Measurements from ENCODE around the gene RBMS3.
"Not testable (repeated sequence)": the region's sequence is repeated elsewhere in the genome, so short reads cannot be mapped to it uniquely, and the experiment has no call there.

The RBMS3 gene

DNA sequence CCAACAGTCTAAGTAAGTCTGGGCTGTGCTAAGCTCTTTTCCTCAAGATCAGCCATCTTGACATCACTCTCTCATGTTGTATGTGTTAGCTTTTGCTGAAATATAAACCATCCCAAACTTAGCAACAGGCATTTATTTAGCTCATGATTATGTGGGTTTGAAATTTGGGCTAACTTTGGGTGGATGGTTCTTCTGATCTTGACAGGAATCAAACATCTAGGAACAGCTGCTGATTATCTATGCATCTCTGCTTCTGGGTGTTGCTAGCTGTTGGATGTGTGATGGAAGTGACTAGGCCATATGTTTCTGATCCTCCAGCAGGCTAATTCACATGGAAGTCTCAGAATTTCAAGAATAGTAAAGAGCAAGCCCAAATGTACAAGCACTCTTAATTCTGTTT, 710.3 kb downstream of the RBMS3 start:
- DNase-seq = no peak

DNA sequence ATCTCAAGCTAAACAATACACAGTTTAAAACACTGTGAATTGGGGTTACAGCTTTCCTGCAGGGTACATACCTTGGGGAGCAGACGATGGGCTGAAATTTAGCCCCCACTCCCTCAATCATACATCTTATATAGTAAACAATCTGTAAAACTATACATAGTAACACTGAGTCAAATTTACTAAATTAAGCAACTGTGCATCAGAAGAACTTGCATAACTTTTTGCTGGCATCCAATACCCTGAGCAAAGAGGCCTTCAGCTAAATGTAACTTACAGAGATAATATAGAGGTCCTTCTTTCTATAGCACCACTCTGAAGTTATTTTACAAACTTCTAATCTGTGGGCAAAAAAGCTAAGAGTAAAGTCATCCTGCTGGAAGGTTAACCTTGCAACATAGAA, 721.9 kb downstream of the RBMS3 start:
- DNase-seq = no peak

DNA sequence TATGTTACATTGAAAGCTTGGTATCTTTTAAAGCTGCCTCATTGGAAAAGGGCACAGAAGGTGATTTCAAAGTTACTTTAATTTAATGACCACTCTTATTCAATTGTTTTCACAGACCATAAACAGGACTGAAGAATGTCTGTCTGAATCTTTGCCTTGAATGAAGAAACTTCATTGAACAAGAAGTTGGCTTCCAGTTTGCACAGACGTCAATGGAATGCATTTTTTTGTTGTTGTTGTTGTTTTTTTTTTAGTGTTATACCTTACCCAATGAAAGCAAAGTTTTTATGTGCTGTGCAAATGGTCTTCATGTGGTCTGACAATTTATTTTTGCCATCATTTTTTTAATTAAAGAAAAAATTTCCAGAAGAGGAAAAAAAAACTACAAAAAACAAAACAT, 722.9 kb downstream of the RBMS3 start:
- no peak for DNase-seq

DNA sequence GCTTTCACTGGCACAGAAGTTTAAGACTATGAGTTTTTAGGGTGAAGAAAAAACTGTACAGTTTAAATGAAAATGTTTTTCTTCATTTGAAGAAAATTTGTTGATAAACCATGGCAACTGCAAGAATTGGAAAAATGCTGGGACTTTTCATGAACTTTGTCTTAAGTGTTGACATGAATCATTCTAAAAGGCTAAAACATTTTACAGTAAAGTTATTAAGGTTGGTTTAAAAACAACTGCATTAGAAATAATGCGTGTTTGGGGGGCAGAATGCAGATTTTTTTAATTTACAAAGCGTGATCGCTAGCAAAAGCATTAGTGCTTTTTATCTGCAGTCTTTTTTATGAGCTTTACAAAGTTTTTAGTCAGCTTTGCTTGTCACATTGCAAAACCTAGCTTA, 723.6 kb downstream of the RBMS3 start:
- no peak for DNase-seq

DNA sequence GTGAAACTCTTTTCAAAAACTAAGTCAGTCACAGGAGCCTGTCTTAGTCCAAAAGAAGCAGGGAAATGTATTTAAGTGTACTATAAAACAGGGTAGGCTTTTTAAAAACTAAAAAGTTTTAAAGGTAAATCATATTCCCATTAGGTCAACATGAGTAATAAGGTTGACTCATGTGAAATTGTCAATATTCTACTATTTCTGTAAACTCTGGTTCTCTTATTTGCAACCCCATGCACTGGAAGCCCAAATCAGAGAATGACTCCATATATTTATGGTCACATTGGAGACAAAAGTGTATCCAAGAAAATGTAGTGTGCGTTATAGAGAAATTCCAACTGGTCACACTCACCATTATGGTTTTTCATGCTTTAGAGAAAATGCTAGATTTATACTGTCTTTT, 725.2 kb downstream of the RBMS3 start:
- no peak for DNase-seq

DNA sequence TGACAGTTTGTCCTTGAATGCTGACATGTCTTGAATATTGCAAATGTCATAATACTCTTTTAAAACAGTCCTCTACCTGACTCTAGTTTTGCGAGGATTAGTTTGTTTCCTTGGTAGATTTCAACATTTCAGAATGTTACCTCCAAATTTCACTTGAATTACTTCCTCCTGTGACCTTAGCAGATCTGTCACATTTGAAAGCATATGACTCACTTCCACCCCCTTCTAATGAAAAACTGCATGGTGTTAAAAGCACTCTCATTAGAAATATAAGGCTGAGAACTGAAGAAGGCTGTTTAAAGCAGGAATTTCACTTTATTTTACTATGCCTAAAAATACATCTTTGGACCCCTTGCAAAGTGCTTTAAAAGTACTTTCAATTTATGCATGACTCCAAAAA, 726.8 kb downstream of the RBMS3 start:
- DNase-seq = no peak

DNA sequence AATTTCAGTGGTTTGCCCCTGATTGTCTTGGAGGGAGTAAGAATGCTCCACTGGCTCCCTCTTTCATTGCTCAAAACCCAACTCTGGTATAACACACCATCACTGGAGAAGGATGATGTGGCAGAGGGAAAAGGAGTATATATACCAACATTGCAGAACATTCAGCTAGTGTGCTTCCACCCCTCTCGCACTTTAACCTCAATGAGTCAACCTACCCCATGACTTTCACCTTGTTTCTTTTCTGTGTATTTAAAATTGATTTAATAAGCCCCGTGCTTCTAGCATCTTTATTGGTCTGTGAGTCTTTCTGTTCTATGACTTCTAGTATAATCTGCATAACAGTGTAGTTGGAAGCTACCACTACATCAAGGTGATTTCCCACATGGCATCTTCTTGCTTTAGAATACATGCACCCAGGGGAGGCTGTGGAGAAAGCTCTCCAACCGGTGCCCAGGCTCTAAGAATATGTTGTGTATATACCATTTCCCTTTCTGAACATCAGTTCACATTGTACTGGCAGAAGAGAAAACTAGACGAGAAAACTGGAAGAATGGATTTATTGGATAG, 730.4 kb downstream of the RBMS3 start:
- DNase-seq = no peak

DNA sequence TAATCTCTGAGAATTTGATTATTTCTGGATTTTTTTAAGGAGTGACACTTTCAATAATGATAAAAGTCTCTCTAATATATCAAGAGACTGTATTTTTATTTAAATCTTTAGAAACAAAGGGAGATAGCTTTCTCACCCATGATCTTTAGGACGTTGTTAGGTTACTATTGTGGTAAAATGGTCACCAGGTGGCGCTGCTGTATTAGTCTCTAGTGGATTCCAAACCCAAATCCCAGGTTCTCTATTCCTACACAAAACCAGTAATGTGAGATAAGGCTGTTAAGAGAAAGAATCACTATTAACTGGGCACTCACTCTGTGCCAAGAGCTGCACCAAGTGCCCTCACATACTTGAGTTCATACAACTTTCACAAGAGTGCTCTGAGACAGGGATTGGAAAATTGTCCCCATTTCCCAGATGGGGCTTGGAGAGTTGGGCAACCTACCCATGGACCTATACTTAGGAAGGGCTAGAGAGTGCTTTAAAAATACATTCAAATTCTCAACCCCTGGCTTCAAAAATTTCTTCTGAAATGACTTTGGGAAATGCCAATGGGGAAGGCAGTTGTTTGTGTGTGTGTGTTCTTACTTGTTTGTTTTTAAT, 732.2 kb downstream of the RBMS3 start:
- peak; percentile 9 for DNase-seq

DNA sequence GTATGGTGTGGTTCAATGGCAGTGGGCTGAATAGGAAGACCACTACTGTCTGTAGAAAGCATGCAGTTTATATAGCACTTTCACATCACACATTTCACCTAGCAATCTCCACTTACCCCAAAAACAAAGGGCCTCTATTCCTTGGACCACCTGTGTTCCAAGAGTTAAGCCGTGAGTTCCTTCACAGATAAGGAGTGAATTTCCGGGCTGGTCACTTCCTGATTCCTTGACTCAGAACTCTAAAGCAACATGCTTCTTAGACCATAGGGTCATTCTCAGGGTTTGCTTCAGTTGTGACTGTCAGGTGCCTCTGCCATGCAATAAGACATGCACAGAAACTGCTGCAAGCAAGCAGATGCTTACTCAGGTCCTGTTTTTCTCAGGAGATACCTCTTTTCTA, 737.0 kb downstream of the RBMS3 start:
- DNase-seq = no peak

DNA sequence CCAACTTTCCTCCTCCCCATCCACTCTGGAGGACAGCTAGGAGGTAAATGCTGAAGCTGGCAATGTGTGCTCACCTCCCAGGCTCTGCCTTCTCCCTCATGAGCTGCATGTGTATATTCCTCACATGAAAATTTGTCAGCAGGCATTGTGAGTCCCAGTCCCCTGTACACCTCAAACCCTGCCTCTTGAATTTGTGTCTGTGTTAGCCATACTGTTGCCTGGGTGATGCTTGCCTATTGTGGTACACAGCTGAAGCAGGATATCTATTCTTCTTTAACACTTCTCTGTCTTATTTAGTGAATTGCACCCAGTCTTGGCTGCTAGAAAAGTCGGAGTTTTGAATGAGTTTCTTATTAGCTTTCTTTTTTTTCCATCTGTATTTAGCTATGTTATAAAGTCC, 739.5 kb downstream of the RBMS3 start:
- no peak for DNase-seq

DNA sequence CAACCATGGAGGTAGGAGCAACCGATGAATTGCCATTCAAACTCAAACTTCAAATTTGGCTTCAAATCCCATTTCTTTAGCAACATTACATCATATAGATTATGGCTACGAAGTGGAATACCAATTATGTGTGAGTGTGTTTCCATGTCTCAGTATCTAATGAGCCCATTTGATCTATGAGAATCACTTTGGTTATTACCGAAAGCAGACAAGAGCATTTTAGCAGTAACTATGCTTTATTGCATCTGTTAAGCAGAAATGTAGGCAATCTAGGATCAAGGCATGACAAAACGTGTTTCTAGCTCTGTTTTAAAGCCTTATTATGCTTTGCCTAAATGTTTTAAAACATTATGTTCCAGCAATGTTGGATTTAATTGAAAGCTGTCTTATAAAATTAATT, 743.6 kb downstream of the RBMS3 start:
- DNase-seq = no peak

DNA sequence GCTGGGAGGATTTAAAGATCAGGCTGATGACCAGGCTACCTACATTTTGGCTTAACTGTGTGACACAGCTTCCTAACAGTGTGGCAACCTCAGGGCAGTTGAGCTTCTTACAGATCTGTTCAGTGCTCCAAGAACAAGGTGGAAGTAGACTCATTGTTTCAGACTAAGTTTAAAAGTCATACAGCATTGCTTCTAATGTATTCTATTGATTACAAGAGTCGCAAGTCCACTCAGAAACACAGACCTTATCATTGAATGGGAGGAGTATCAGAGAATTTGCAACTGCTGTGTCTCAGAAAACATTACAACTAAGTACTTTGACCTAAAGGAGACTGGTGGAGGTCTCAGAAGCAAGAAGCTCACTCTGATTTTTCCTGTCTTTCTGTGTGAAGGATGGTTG, 746.0 kb downstream of the RBMS3 start:
- no peak for DNase-seq

DNA sequence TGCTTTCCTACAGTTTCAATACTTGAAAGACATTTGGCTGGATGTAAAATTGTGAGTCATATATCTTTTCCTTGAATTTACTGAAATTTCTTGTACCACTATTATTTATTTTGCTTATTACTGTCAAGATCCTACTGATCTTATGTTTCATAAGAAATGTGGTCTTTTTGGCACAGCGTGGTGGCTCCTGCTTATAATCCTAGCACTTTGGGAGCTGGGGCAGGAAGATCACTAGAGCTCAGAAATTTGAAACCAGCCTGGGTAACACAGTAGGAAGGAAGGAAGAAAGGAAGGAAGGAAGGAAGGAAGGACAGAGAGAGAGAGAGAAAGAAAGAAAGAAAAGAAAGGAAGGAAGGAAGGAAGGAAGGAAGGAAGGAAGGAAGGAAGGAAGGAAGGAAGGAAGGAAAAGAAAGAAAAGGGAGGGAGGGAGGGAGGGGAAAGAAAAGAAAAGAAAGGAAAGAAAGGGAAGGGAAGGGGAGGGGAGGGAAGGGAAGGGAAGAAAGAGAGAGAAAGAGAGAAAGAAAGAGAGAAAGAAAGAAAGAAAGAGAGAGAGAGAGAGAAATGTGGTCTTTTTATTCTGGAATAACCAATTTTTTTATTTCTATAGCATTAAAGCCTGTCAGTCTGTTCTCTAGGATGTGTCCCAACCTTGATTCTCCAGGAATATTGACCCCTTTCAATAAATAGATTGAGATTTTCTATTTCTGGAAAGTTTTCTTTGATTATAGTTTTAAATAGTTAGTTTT, 753.5 kb downstream of the RBMS3 start:
- DNase-seq = no peak

DNA sequence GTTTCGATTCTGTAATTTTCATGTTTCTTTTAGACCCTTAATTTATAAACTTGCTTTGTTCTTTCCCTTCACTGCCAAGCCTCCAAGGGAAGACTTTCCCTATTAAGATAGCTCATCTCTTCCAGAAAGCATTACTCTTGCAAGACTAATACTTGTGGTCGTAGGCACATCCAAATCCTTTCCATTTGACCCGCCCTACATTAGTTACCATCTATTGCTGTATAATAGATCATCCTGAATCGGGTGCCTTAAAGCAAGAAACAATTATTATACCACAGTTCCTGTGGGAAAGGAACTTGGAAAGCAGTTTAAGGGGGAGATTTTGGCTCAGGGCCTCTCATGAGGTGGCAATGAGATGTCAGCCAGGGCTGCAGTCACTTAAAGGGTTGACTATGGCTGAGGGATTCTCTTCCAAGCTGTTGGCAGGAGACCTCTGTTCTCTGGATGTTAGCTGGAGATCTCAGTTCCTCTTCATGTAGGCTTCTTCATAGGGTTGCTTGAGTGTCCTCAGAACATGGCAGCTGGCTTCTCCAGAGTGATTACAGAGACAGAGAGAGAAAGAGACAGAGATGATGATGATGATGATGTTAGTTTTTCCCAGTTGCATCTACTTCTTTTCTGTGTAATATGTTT, 755.2 kb downstream of the RBMS3 start:
- no peak for DNase-seq

DNA sequence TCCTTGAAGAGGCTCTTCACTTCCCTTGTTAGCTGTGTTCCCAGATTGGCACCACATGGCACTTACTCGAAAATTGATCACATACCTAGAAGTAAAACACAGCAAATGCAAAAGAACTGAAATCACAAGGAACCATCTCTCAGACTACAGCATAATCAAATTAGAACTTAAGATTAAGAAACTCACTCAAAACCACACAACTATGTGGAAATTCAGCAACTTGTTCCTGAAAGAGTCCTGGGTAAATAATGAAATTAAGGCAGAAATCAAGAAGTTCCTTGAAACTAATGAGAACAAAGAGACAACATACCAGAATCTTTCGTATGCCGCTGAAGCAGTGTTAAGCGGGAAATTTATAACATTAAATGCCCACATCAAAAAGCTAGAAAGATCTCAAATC, 759.3 kb downstream of the RBMS3 start:
- no peak for DNase-seq

DNA sequence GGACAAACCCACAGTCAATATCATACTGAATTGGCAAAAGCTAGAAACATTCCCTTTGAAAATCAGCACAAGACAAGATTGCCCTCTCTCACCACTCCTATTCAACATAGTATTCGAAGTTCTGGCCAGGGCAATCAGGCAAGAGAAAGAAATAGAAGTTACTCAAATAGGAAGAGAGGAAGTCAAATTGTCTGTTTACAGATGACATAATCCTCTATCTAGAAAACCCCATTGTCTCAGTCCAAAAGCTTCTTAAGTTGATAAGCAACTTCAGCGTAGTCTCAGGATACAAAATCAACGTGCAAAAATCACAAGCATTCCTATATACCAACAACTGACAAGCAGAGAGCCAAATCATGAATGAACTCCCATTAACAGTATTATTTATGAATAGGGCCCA, 760.6 kb downstream of the RBMS3 start:
- DNase-seq = not testable (repeated sequence)

DNA sequence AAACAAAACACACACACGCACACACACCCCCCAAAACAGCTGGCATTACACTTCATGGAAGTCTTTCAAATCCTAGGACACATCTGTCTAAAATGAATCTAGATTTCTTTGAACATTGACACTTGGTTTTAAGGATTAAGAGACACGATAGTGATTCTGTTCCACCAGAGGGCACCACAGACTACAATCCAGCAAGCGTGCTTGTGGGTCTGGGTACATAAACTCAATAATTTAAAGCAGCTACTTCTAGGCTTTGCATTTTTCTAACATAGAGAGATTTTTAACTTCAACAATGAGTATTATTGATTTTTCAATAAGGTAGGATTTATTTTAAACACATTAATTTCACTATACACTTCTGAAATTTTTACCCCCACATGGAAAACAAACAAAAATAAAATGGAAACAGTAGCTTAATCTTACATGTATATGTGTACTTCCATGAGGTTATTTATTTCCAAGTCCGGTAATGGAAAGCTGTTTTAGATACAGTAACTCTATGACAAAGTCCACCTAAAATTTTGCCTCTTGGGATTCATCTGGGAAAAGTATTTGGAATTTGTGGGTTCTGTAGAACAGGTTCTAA, 761.5 kb downstream of the RBMS3 start:
- DNase-seq = peak; percentile 52

DNA sequence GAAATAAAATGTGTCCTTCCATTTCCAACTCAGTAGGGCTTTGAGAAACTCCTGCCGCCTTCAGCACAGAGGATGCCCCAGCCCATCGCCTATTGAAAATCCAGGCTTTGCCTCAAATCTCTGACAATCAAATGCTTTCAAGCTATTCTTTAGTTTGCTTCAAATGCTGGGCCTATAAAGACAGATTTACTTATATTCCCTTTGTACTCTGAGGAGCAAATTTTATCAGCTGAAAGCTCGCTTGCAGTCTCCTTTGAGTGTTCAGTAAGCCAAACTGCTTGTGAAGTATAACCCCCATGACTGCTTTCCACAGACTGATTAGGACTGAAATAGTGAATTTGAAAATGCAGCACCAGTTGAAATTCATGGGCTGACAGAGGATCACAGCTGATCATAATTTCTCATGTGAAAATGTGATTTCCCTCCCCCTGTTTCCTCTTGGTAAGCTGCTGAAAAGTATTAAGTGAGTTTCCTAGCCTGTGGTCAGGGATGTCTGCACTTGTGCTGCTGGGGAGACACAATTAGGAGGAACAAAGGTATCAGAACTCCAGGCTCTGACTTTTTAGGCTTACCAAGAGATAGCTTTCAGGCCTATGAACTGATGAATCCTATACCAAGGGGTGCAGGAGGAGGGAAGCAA, 762.2 kb downstream of the RBMS3 start:
- DNase-seq = no peak

DNA sequence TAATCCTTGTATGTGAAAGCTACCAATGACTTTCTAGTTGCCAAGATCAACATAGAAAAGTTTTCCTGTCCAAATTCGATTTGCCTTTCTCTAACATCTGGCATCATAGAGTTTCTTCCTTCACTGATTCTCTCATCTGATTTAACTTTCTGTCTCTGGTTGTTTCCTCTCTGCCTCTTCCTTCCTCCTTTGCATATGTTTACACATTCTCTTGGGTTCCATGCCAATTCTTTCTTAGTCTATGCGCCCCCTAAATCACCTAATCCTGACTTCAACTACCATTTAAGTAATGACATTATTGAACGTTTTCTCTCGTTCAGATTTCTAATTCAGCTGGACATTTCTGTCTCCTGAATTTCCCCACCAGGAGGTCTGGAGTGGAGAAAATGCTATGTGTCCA, 763.6 kb downstream of the RBMS3 start:
- no peak for DNase-seq

DNA sequence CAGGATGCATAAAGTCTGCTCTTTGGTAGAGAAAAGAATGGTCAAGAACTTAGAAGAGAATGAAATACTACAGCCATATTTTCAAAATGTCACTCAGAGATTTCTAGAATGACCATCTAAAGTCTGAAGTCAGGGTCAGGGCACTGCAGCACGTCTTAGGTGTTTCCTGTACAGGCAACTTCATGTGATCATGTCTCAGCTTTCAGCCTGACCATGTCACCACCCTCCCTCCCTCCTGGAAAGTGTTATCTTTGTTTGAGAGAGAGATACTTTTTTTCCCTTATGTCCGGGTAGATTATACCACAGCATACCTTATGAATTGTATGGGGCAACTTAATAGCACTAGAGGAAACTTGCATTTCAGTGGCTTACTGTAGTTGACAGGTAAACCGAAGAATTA, 767.6 kb downstream of the RBMS3 start:
- DNase-seq = no peak

DNA sequence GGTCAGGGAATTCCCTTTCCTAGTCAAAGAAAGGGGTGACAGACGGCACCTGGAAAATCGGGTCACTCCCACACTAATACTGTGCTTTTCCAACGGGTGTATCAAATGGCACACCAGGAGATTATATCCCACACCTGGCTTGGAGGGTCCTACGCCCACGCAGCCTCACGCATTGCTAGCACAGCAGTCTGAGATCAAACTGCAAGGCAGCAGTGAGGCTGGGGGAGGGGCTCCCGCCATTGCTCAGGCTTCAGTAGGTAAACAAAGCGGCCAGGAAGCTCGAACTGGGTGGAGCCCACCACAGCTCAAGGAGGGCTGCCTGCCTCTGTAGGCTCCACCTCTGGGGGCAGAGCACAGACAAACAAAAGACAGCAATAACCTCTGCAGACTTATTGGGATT, 769.2 kb downstream of the RBMS3 start:
- DNase-seq = not testable (repeated sequence)

DNA sequence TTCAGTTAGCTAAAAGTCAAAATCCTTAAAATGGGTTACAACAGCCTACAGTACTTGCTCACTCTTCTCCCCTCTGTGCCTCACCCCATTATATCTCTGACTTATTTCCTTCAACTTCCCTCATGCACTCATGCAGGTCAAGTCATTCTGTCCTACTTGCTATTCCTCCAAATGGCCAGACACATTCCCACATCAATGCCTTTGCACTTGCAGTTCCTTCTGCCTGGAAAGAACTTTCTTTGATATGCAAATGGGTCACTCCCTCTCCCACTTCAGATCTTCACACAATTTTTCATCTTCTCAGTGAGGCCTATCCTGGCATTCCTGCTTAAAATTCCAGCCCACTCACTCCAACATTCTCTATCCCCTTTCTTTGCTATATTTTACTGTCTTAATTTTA, 778.4 kb downstream of the RBMS3 start:
- no peak for DNase-seq

Data from NCI-H1694 treated with DMSO at 0.1 percent for 48 hours (cell line).